Measurements from ENCODE around the gene SOX9. TPM values are rescaled to one million over a fixed set of nuclear protein-coding genes. Genes with fewer than 3 reads are reported as not detected.
A peak's percentile ranks its signal among the peaks of the same experiment; 100 is the strongest.

The SOX9 gene
- total RNA-seq, 4 donors from 2014 or later: 0.31 to 1.0 (median 0.56) TPM

- DNase-seq: no peak
- TF ChIP-seq POLR2A (IDR thresholded peaks at IDR 0.05) (no peak), CTCF (IDR thresholded peaks at IDR 0.05 in 4 of 5, conservative IDR thresholded peaks at IDR 0.05 in 1 of 5) (no peak)
- H3K4me3 ChIP-seq: no peak overlapping the region
- H3K27ac ChIP-seq: no peak overlapping the region
- no peaks in the 10 kb centered on the region for H3K9me3 ChIP-seq
- no peaks in the 10 kb centered on the region for H3K36me3 ChIP-seq
- intact Hi-C loops (cut with DNase I; ENCODE audit: low total_unique reads) (no loop called here), in situ Hi-C loops (cut with MboI; ENCODE audit: low sequenced_read_pairs in 4 of 4) (no loop called here)
- H3K4me1 ChIP-seq: peaks cover 0 to 3% of the 10 kb centered on the region in 2 donors
- ATAC-seq: no peak
- peaks cover 0 to 5% (median 1%) of the 10 kb centered on the region in 3 donors for H3K27me3 ChIP-seq
These were observed 7.2 kb downstream of the SOX9 start for GRCh38 chr17:72128039-72128438.

- no peak overlapping the region for H3K27ac ChIP-seq
- DNase-seq (no peak), ATAC-seq (no peak)
- in situ Hi-C loops (cut with MboI; ENCODE audit: low sequenced_read_pairs in 4 of 4): no loop called here
- no peaks in the 10 kb centered on the region for H3K4me1 ChIP-seq
- H3K4me3 ChIP-seq: no peak overlapping the region
- H3K9me3 ChIP-seq: no peaks in the 10 kb centered on the region
- H3K27me3 ChIP-seq: peaks cover 0 to 16% (median 0%) of the 10 kb centered on the region in 3 donors
- intact Hi-C loops (cut with DNase I; ENCODE audit: low total_unique reads): no loop called here
- no peaks in the 10 kb centered on the region for H3K36me3 ChIP-seq
- TF ChIP-seq CTCF (IDR thresholded peaks at IDR 0.05 in 4 of 5, conservative IDR thresholded peaks at IDR 0.05 in 1 of 5) (no peak), POLR2A (IDR thresholded peaks at IDR 0.05) (no peak)
These were observed 14.0 kb downstream of the SOX9 start for GRCh38 chr17:72134608-72135394.

- no peak for DNase-seq
- intact Hi-C loops (cut with DNase I; ENCODE audit: low total_unique reads): no loop called here
- ATAC-seq: peak; percentile 56 to 60
- no peaks in the 10 kb centered on the region for H3K36me3 ChIP-seq
- no peak overlapping the region for H3K27ac ChIP-seq
- H3K4me3 ChIP-seq: no peak overlapping the region
- H3K9me3 ChIP-seq: no peaks in the 10 kb centered on the region
- no peaks in the 10 kb centered on the region for H3K4me1 ChIP-seq
- in situ Hi-C loops (cut with MboI; ENCODE audit: low sequenced_read_pairs in 4 of 4): no loop called here
- H3K27me3 ChIP-seq: peaks cover 0 to 16% (median 0%) of the 10 kb centered on the region in 3 donors
- TF ChIP-seq CTCF (IDR thresholded peaks at IDR 0.05 in 4 of 5, conservative IDR thresholded peaks at IDR 0.05 in 1 of 5) (no peak), POLR2A (IDR thresholded peaks at IDR 0.05) (no peak)
These were observed 14.9 kb downstream of the SOX9 start for GRCh38 chr17:72135546-72136325.

- Histone ChIP-seq H3K4me1 (no peaks in the 10 kb centered on the region), H3K27me3 (peaks cover 0 to 12% (median 0%) of the 10 kb centered on the region in 3 donors), H3K4me3 (no peak overlapping the region), H3K9me3 (no peaks in the 10 kb centered on the region), H3K36me3 (no peaks in the 10 kb centered on the region), H3K27ac (no peak overlapping the region)
- no peak for TF ChIP-seq POLR2A (IDR thresholded peaks at IDR 0.05)
- no peak for TF ChIP-seq CTCF (IDR thresholded peaks at IDR 0.05 in 4 of 5, conservative IDR thresholded peaks at IDR 0.05 in 1 of 5)
- intact Hi-C loops (cut with DNase I; ENCODE audit: low total_unique reads): no loop called here
- no peak for ATAC-seq
- in situ Hi-C loops (cut with MboI; ENCODE audit: low sequenced_read_pairs in 4 of 4): no loop called here
- no peak for DNase-seq
These were observed 15.9 kb downstream of the SOX9 start for GRCh38 chr17:72136692-72137091.
